ENCODE data around the gene CKAP5.

DNA sequence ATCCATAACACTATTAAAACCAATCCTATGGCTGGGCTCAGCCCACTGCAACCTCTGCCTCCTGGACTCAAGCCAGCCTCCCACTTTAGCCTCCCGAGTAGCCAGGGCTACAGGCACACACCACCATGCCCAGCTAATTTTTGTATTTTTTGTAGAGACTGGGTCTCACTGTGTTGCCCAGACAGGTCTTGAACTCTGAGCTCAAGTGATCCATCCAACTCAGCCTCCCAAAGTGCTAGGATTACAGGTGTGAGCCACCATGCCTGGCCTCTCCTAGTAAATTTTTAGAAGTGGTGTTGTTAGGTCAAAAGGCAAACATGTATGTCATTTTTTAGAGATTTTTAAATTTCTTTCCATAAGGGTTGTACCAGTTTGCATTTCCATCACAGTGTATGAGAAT lies 112.8 kb downstream of the CKAP5 start:
- no peak for TF ChIP-seq CTCF (IDR thresholded peaks at IDR 0.05)
- TF ChIP-seq POLR2A (IDR thresholded peaks at IDR 0.05): no peak
